HepG2 (cell line): ENCODE results near the gene FUT6. TPM values are rescaled to one million over a fixed set of nuclear protein-coding genes. Genes with fewer than 3 reads are reported as not detected.

Source experiments
- ARHGAP35 ChIP-seq: sonication (generic); formaldehyde crosslinking; IDR thresholded peaks from 2 replicates; pipeline ENCODE4 v1.9.0; 2022; ENCODE audit warnings: mild to moderate bottlenecking, inconsistent platforms, moderate library complexity, missing genetic modification reagents, borderline replicate concordance
- BCL6 ChIP-seq: IDR thresholded peaks from 2 replicates; pipeline ENCODE4 v1.6.1; 2016; ENCODE audit warnings: missing genetic modification reagents, missing compliant biosample characterization
- DNMT1 ChIP-seq: sonication (generic); formaldehyde crosslinking; IDR thresholded peaks from 2 replicates; pipeline ENCODE4 v1.5.1; 2020; ENCODE audit warnings: mild to moderate bottlenecking, missing genetic modification reagents
- EHMT2 ChIP-seq: fragments of 200-600 bp; sonication (generic); IDR thresholded peaks from 2 replicates; pipeline ENCODE4 v1.7.0; 2017; ENCODE audit warnings: antibody characterized with exemption, low read depth, low read length, borderline replicate concordance
- GZF1 ChIP-seq: sonication (generic); formaldehyde crosslinking; IDR thresholded peaks from 2 replicates; pipeline ENCODE4 v1.5.1; 2020; ENCODE audit warnings: mild to moderate bottlenecking, missing genetic modification reagents
- KAT2B ChIP-seq: fragments of 150-350 bp; IDR thresholded peaks from 2 replicates; pipeline ENCODE4 v1.6.1; 2014; ENCODE audit warnings: low read depth, low read length, borderline replicate concordance
- KLF13 ChIP-seq: sonication (generic); formaldehyde crosslinking; IDR thresholded peaks from 2 replicates; pipeline ENCODE4 v1.4.0; 2020; ENCODE audit warnings: mild to moderate bottlenecking, missing genetic modification reagents
- MAFK ChIP-seq, 2 experiments: IDR thresholded peaks in 1 of 2; conservative IDR thresholded peaks in 1 of 2; 2 replicates each; pipeline ENCODE4 v1.6.1; 2011; ENCODE audit warnings: improper control_type of control experiment in 2 of 2, low read length in 2 of 2
- MEF2D ChIP-seq: sonication (generic); formaldehyde crosslinking; IDR thresholded peaks from 2 replicates; pipeline ENCODE4 v1.5.1; 2020; ENCODE audit warnings: mild to moderate bottlenecking, missing genetic modification reagents
- MIXL1 ChIP-seq: IDR thresholded peaks from 2 replicates; pipeline ENCODE4 v1.6.1; 2016
- PAF1 ChIP-seq: IDR thresholded peaks from 2 replicates; pipeline ENCODE4 v1.6.1; 2016; ENCODE audit warnings: missing genetic modification reagents, missing compliant biosample characterization
- RARG ChIP-seq: sonication (generic); formaldehyde crosslinking; IDR thresholded peaks from 2 replicates; pipeline ENCODE4 v1.4.0; 2020; ENCODE audit warnings: low read depth, mild to moderate bottlenecking, missing genetic modification reagents
- SALL2 ChIP-seq: sonication (generic); formaldehyde crosslinking; IDR thresholded peaks from 2 replicates; pipeline ENCODE4 v1.8.1; 2023; ENCODE audit warnings: mild to moderate bottlenecking, missing genetic modification reagents, inconsistent platforms
- SCMH1 ChIP-seq: sonication (generic); formaldehyde crosslinking; IDR thresholded peaks from 2 replicates; pipeline ENCODE4 v1.9.0; 2021; ENCODE audit warnings: missing genetic modification reagents, mild to moderate bottlenecking, borderline replicate concordance
- U2AF2 ChIP-seq: fragments of 200-400 bp; formaldehyde crosslinking; IDR thresholded peaks from 2 replicates; pipeline ENCODE4 v1.6.1; 2017; ENCODE audit warnings: low read depth, mild to moderate bottlenecking, low read length
- ZNF7 ChIP-seq: IDR thresholded peaks from 2 replicates; pipeline ENCODE4 v1.6.1; 2016; ENCODE audit warnings: missing biosample characterization, missing genetic modification reagents
- ZNF761 ChIP-seq: sonication (generic); formaldehyde crosslinking; conservative IDR thresholded peaks from 2 replicates; pipeline ENCODE4 v1.4.0; 2020; ENCODE audit warnings: mild to moderate bottlenecking, missing genetic modification reagents
- ZNF770 ChIP-seq: sonication (generic); formaldehyde crosslinking; IDR thresholded peaks from 2 replicates; pipeline ENCODE4 v1.5.0; 2020; ENCODE audit warnings: mild to moderate bottlenecking, missing genetic modification reagents
- ZSCAN12 ChIP-seq: sonication (generic); formaldehyde crosslinking; IDR thresholded peaks from 2 replicates; pipeline ENCODE4 v1.9.0; 2021; ENCODE audit warnings: mild to moderate bottlenecking, missing genetic modification reagents
- ZSCAN9 ChIP-seq: IDR thresholded peaks from 2 replicates; pipeline ENCODE4 v1.6.1; 2016; ENCODE audit warnings: borderline replicate concordance
- polyA plus RNA-seq, 8 experiments: library from polyadenylated mRNA; depleted of rRNA in 3 of 8; stranded (reverse) in 7 of 8; unstranded in 1 of 8; fragments of >200 nt; fragmentation: Illumina TruSeq in 4 of 8; extraction: Trizol in 4 of 8; gene quantifications; 2 replicates each; pipeline versions ENCODE4 v1.2.1 to v1.2.3, GENCODE V29; 2011 to 2016; ENCODE audit warnings: low read depth in 4 of 8, missing spikeins in 1 of 8, mixed read lengths in 1 of 8; ENCODE audit not compliant: insufficient read depth in 1 of 8
- total RNA-seq, 5 experiments: library from RNA; depleted of rRNA; stranded (reverse); fragments of >200 nt; fragmentation: Illumina TruSeq; extraction: Trizol; gene quantifications; 2 replicates each; pipeline ENCODE4 v1.2.3, GENCODE V29; 2016; ENCODE audit warnings: low read depth in 1 of 5
- TF ChIP-seq, protein P1 (sequence below): sonication (generic); formaldehyde crosslinking; IDR thresholded peaks from 2 replicates; pipeline ENCODE4 v1.4.0; 2020; ENCODE audit warnings: missing genetic modification reagents
- TF ChIP-seq, protein P2 (sequence below): sonication (generic); formaldehyde crosslinking; IDR thresholded peaks from 2 replicates; pipeline ENCODE4 v1.9.0; 2022; ENCODE audit warnings: low read depth, missing genetic modification reagents
- TF ChIP-seq, protein P3 (sequence below): sonication (generic); formaldehyde crosslinking; IDR thresholded peaks from 2 replicates; pipeline ENCODE4 v1.5.0; 2020; ENCODE audit warnings: missing genetic modification reagents

FUT6 gene
- total and polyA plus RNA-seq, 2 of the 13 experiments (the other 11 are each of a cell fraction or from before 2014, with no cell fraction given): 8.2 to 27.7 TPM

- TF ChIP-seq MAFK (conservative IDR thresholded peaks at IDR 0.05 in 1 of 2, IDR thresholded peaks at IDR 0.05 in 1 of 2; ENCODE audit: low read length in 2 of 2): no peak
- TF ChIP-seq ZNF770 (CRISPR knock-in tag): peak; percentile 46; the same call in 1 of the 2 replicates
- TF ChIP-seq KLF13 (CRISPR knock-in tag): no peak
- no peak for TF ChIP-seq GZF1 (CRISPR knock-in tag)
- no peak for TF ChIP-seq RARG
- no peak for TF ChIP-seq EHMT2
- no peak for TF ChIP-seq ZNF7 (CRISPR knock-in tag)
- TF ChIP-seq ZSCAN9 (CRISPR knock-in tag): peak; percentile 66; the same call in 1 of the 2 replicates
- no peak for TF ChIP-seq SCMH1 (CRISPR knock-in tag)
- peak; percentile 53 for TF ChIP-seq MIXL1 (CRISPR knock-in tag)
- 0 out of 2 replicates have a peak, but pooled peaks have one; percentile 63 for TF ChIP-seq MEF2D (CRISPR knock-in tag)
- TF ChIP-seq, protein P1, sequence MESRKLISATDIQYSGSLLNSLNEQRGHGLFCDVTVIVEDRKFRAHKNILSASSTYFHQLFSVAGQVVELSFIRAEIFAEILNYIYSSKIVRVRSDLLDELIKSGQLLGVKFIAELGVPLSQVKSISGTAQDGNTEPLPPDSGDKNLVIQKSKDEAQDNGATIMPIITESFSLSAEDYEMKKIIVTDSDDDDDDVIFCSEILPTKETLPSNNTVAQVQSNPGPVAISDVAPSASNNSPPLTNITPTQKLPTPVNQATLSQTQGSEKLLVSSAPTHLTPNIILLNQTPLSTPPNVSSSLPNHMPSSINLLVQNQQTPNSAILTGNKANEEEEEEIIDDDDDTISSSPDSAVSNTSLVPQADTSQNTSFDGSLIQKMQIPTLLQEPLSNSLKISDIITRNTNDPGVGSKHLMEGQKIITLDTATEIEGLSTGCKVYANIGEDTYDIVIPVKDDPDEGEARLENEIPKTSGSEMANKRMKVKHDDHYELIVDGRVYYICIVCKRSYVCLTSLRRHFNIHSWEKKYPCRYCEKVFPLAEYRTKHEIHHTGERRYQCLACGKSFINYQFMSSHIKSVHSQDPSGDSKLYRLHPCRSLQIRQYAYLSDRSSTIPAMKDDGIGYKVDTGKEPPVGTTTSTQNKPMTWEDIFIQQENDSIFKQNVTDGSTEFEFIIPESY (CRISPR knock-in tag): no peak
- no peak for TF ChIP-seq U2AF2
- no peak for TF ChIP-seq PAF1 (CRISPR knock-in tag)
- 0 out of 2 replicates have a peak, but pooled peaks have one; percentile 29 for TF ChIP-seq ARHGAP35 (CRISPR knock-in tag)
- TF ChIP-seq KAT2B: no peak
- TF ChIP-seq, protein P2, sequence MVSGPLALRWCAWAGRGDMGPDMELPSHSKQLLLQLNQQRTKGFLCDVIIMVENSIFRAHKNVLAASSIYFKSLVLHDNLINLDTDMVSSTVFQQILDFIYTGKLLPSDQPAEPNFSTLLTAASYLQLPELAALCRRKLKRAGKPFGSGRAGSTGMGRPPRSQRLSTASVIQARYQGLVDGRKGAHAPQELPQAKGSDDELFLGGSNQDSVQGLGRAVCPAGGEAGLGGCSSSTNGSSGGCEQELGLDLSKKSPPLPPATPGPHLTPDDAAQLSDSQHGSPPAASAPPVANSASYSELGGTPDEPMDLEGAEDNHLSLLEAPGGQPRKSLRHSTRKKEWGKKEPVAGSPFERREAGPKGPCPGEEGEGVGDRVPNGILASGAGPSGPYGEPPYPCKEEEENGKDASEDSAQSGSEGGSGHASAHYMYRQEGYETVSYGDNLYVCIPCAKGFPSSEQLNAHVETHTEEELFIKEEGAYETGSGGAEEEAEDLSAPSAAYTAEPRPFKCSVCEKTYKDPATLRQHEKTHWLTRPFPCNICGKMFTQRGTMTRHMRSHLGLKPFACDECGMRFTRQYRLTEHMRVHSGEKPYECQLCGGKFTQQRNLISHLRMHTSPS (CRISPR knock-in tag): peak; percentile 37; the same call in 1 of the 2 replicates
- no peak for TF ChIP-seq DNMT1 (CRISPR knock-in tag)
- TF ChIP-seq SALL2 (CRISPR knock-in tag): no peak
- TF ChIP-seq, protein P3, sequence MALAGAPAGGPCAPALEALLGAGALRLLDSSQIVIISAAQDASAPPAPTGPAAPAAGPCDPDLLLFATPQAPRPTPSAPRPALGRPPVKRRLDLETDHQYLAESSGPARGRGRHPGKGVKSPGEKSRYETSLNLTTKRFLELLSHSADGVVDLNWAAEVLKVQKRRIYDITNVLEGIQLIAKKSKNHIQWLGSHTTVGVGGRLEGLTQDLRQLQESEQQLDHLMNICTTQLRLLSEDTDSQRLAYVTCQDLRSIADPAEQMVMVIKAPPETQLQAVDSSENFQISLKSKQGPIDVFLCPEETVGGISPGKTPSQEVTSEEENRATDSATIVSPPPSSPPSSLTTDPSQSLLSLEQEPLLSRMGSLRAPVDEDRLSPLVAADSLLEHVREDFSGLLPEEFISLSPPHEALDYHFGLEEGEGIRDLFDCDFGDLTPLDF (CRISPR knock-in tag): no peak
- TF ChIP-seq BCL6 (CRISPR knock-in tag): peak; percentile 48; the same call in 1 of the 2 replicates
- TF ChIP-seq ZNF761 (CRISPR knock-in tag): peak; percentile 67; the same call in 1 of the 2 replicates
- TF ChIP-seq ZSCAN12: no peak
Measured at GRCh38 chr19:5839065-5840017, at the start of gene FUT6 (continued).
